T-helper 1 cell treated with Interleukin-12 subunit alpha and Interleukin-12 subunit beta and Interleukin-4 antibody, amounts not matched to agents 30 ng/mL and 1 ng/mL, for 36 hours (primary cell): ENCODE data around the gene UBAC1. TPM values are rescaled to one million over a fixed set of nuclear protein-coding genes. Genes with fewer than 3 reads are reported as not detected.

Source experiments
- intact Hi-C: fragments of 100-400 bp; cut with micrococcal nuclease; formaldehyde crosslinking; loops from one replicate; pipeline ENCODE4 v1.15.1; 2024
- total RNA-seq: library from RNA; stranded (reverse); gene quantifications from 2 replicates; pipeline ENCODE4 v1.2.3, GENCODE V29; 2022

The UBAC1 gene
- total RNA-seq, 1 donor from 2014 or later: 33.4 TPM

DNA sequence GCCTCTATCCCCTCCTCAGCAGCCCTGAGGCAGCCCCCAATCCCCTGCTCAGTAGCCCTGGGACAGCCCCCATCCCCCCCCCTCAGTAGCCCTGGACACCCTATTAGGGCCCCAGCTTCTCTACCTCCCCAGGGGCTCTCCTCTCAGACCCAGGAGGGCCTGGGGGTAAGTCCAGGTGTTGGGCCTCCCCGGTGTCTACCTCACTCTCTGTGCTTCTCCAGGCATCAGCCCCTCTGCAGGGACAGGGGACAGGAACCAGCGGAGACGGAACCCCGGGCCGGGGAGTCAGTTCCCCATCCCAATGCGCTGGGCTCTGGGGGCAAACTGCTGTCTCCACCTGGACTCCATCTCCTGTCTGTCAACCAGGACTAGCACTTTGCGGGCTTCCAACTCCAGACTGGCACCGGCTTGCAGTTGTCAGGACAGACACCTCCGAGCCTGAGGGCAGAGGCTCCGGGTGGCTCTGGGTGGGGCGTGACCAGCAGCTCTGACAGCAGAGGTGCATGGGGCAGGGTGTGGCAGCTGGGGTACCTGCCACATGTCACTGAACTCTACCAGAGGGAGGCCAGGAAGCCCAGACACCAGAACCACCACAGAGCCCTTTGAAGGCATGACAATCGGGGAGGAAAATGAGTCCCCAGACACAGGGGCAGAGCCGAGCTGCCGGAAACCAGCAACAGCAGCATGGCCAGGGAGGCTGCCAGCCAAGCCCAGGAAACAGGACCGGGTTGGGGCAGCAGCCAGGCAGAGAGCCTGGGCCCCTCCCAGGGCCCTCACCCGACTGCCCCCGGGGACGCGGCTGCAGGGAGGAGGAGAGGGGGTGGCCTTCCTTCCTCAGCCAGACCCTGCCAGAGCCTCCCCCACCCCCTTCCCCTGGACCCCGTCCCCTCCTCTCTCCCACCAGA lies 17.7 kb upstream of the UBAC1 start:
- intact Hi-C loops: no loop called here

DNA sequence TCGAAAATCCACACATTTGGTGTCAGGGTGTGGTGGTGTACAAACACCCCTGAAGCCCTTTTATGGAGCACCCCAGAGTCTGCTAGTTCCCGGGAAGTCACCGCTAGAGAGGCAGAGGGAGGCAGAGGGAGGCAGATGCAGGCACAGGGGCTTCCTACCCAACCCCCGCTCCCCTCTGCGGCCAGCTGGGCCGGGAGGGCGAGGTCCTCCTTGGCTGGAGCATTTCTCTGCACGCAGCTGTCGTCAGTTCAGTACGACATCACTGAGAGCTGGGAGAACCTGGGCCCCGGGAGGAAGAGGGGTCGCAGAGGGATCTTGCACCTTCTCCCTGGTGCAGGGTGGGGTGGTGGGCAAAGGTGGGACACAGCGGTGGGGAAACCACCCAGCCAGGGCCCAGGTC lies 15.8 kb upstream of the UBAC1 start:
- intact Hi-C loops: no loop called here

DNA sequence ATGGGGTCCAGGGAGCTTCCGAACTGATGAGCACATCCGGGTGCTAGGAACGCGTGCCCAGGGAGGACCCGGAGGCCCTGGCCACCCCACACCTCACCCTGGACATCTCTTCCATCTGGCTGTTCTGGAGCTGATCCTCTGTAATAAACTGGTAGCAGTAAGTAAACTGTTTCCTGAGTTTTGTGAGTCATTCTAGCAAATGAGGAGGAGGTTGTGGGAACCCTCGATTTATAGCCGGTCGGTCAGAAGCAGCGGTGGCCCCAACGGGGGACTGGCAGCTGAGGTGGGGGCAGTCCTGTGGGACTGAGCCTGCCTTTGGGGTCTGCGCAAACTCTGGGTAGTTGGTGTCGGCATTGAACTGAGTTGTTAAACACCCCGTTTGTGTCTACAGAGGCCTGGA lies 15.4 kb upstream of the UBAC1 start:
- intact Hi-C loops: no loop called here

DNA sequence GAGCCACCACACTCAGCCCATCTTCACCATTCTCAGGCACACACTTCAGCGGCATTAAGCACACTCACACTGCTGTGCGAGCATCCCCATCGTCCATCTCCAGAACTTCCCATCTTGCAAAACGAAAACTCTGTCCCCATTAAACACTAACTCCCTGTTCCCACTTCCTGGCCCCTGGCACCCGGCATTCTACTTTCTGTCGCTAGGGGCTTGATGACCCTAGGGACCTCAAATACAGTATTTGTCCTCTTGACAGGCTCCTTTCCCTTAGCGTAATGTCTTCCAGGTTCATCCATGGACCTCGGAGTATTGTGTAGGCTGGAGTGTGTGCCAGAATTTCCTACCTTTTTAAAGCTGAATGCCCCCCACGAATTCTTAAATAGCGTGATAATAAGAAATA lies 14.7 kb upstream of the UBAC1 start:
- intact Hi-C loops: no loop called here

DNA sequence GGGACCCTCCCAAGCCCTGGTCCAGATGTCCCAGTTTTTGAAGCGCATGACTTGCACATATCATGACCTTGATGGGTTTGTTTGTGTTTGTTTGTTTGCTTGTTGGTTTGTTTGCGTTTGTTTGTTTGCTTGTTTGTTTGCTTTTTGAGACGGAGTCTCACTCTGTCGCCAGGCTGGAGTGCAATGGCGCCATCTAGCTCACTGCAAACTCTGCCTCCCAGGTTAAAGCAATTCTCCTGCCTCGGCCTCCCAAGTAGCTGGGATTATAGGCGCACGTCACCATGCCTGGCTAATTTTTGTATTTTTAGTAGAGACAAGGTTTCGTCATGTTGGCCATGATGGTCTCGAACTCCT lies 13.0 kb upstream of the UBAC1 start:
- intact Hi-C loops: no loop called here

DNA sequence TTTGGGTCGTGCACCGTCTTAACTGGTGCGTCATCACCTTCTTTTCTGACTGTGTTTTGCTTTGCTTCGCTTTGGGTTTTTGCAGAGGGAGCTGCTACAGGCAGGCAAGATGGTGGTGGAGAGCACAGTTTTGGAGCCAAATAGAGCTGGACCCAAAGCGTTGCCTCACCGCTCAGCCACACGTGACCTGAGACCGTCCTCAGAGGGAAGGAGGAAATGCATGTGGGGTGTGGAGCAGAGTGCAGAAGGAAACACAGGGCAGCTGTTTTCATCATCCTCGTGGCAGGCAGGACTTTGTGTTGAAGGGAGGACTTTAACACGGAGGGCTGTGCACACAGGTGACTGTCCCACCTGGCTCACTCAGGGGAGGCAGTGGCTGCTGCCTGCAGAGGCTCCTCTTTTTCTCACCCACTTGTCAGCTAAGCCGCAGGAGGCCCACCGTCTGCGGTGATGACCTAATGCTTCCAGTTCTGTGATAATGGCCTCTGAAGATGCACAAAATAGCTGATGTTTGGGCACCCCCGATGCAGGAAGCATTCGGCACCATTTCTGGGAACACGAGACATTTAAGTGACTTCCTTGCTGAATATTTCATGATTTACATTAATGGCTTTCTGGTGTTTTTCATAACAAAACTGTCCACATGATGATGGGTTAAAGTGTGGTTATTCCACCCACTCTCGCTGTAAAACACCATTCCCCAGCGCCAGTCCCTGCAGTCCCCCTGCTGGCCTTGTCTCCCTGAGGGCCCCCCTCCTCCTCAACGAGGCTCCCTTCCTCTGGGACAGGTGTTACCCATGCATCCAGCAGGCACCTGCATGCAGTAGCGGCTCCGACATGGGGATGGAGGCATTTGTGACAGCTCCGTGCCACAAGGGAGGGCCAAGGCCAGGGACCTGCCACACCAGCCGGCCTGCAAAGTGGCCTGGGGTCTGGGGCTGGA lies 12.4 kb upstream of the UBAC1 start:
- intact Hi-C loops: no loop called here

DNA sequence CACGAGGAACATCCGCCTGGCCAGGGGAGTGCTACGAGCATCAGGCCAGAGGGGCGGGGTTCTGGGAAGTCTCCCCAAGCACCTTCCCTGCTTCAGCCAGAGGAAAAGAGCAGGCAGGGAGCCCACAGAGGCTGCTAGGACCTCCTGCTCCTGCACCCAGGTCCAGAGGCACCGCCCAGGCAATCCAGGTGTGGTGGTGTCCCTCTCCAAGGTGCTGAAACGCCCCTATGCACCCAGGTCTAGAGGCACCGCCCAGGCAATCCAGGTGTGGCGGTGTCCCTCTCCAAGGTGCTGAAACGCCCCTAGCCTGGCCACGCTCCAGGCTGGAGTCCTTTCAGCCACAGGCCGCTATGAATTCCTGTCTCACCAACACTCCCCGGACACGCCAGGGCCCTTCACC lies 10.7 kb upstream of the UBAC1 start:
- intact Hi-C loops: no loop called here

DNA sequence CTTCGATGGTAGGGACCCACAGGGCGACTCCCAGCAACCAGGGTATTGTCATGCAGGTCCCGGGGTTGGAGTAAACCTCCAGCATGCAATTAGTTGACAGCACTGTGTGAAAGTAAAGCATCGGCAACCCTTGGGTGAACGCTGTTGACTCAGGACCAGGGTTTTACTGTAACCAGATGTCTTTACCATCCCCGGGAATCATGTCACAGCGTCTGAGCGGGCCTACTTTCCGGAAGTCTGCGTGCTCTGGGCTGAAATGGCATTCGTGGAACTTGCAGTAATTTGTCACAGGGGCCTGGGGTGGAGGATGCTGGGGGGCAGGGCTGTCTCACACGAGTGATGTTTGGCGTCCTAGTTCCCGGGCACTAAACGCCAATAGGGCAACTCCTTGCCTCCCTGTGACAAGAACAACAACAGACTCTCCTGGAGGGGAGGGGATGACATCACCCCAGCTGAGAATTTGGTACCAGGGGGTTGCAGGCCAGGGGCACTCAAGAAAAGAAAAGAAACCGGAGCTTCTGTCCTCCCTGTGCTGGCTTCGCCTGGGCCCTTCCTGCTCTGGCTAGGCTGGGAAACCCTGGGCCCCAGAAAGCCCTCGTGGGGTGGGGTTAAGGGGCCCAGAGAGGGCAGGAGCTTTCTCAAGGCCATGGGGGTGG lies 10.1 kb upstream of the UBAC1 start:
- intact Hi-C loops: no loop called here

DNA sequence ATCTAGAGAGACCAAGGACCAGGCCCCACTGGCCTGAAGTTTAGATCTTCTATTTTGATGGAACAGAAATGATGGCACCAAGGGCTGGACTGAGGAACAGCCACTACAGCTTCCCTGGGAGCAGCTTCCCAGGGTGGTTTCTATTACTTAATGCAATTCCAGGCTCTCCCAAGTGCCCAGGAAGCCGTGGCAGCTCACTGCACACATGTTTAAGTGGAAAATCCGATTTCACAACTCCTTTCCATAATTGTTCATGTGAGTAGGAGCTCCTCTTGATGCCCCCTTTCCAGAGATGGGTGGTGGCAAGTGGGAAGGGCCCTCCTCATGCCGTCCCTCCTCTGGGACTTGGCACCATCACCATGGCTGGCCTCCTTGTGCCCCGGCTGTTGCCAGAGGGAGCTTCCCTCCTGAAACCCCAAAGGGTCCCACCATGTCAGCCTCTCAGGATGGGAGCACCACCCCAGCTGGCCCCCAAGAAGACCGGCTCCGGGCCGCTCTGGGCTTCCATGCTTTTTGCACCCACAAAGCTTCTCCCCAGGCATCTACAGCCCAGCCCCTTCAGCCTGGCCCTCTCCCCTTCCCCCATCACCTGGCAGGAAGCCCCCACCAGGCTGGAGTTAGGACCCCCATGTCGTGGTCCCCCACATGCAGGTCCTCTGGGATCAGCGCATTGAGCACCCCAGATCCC lies 9.1 kb upstream of the UBAC1 start:
- intact Hi-C loops: no loop called here

DNA sequence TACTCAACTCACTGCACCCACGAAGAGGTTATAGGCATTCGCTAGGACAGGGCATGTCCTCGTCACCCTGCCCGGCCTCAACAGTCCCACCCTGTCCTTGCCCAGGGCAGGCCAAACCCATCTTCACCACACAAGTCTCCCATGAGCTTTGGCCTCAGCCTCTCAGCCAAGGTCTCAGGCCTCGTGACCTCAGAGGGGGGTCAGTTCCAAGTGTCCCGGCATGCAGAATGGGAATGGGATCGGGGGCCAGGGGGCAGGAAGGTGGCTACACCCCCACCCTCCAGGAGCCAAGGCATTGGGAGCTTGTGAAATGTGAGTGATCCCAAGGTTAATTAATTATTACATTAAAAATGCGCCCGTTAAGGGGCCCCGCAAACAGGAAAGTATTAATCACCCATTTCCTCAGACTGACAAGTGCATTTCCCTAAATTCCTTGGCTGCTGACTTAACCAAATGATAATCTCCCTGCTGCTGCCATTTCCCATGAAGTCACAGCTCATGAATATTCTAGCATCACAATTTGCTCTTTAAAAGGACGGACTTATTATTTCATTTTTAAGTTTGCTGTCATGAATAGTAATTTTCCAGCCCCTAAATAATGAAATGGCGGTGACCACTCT lies 8.0 kb upstream of the UBAC1 start:
- intact Hi-C loops: loop anchor here (10.0 kb wide), 3 partner anchors 276 to 1804 kb away; partner anchors contain the start of genes QSOX2, RNU6ATAC and SNAPC4

DNA sequence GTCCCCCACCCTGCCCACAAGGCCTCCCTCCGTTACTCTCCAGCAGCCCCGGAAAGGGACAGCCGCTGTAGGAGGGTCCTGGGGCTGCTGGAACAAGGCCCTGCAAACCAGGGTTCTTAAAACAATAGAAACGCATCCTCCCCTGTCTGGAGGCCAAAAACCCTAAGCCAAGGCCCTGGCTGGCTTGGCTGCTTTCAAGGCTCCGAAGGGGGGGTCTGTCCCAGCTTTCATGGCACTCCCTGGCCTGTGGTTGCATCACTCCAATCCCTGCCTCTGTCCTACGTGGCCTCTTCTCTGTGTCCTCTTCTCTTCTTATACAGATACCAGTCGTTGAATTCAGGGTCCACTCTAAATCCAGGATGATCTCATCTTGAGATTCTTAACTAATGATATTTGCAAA lies 7.4 kb upstream of the UBAC1 start:
- intact Hi-C loops: loop anchor here (10.0 kb wide), 3 partner anchors 276 to 1804 kb away; partner anchors contain the start of genes QSOX2, RNU6ATAC and SNAPC4

DNA sequence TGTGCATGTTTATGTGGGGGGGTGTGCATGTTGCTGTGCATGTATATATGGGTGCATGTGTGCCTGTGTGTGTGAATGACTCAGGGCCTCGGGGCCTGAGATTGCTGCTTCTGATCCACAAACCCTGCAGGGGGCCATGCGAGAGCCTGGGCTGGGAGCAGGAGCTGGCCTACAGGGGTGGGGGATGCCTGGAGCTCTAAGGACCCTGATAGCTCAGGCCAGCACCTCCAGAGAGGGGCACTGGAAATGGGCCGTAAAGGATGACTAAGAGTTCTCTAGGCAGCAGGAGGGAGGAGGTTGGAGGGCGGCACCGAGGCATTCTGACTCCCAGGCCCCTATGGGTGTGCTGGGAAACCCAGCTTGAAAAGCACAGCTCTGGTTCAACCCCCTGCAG lies 6.9 kb upstream of the UBAC1 start:
- intact Hi-C loops: loop anchor here (10.0 kb wide), 3 partner anchors 277 to 1803 kb away; partner anchors contain the start of genes QSOX2, RNU6ATAC and SNAPC4

DNA sequence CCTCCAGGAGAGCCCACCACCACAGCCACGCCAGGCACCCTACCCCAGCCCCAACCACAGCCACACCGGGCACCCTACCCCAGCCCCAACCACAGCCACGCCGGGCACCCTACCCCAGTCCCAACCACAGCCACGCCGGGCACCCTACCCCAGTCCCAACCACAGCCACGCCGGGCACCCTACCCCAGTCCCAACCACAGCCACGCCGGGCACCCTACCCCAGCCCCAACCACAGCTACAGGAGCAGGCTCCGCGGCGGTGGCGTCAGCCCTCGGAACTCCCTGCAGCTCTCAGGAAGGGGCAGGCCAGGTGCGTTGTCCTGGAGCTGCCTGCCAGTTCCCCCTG lies 5.7 kb upstream of the UBAC1 start:
- intact Hi-C loops: loop anchor here (1.0 to 10.0 kb wide), 5 partner anchors 152 to 1802 kb away; partner anchors contain the start of genes QSOX2, RNU6ATAC and SNAPC4

DNA sequence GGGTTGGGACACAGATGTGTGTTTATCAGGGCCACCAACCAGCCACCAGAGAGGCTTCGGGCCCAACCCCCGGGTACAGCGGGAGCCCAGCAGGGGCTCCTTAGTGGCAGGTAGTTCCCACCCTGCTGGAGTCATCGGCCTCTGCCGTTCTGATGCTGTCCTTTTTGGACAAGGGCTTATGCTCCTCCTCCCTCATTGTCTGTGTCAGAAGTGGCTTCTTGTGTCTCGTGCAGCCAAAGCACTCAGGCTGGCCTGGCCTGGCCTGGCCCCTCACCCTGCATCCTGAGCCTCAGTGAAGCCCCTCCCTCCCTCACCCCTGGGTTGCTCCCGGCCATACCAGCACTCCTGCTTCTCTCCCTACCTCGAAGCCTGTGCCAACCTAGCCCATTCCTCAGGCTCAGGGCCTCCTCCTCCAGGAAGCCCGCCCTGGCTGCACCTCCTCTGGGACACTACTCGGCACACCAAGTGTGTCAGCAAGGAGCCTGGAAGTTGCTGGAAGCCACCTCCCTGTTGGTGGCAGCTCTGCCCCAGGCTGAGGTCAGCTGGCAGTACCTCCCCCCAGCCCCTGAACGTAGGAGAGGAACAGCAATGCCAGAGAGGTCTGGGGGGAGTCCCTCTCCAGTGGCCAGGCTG lies 4.1 kb upstream of the UBAC1 start:
- intact Hi-C loops: loop anchor here (10.0 kb wide), 3 partner anchors 280 to 1800 kb away; partner anchors contain the start of genes QSOX2, RNU6ATAC and SNAPC4

DNA sequence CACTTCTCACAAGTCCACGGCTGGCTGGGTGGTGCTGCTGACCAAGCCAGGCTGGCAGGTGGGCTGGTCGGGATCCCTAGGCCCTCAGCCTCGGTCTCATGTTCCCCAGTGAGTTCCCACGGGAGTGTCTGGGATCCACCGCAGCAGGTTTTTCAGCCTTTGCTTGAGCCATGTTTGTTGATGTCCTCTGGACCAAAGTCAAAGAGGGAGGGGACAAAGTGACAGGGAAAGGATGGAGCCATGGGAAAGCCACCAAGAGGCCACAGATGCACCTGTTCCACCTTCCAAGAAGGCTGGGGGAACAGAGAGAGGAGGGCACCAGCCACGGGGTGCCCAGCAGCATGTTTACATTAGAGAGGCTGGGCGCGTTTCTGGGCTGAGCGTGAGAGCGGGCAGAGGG lies 2.8 kb upstream of the UBAC1 start:
- intact Hi-C loops: loop anchor here (10.0 kb wide), 3 partner anchors 281 to 1799 kb away; partner anchors contain the start of genes QSOX2, RNU6ATAC and SNAPC4

DNA sequence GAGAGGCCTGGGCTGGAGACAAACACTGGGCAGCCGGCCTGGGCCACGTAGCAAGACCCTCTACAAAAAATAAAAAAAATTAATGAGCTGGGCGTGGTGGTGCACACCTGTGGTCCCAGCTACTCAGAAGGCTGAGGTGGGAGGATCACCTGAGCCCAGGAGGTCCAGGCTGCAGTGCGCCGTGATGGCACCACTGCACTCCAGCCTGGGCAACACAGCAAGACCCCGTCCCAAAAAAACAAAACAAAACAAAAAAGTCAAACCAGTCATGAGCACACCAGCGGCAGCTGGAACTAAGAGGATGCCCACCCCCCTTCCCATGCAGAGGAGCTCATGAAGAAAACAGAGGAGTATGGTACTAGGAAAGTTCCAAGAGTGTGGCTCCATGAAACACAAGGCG lies 2.2 kb upstream of the UBAC1 start:
- intact Hi-C loops: loop anchor here (10.0 kb wide), 3 partner anchors 281 to 1799 kb away; partner anchors contain the start of genes QSOX2, RNU6ATAC and SNAPC4

DNA sequence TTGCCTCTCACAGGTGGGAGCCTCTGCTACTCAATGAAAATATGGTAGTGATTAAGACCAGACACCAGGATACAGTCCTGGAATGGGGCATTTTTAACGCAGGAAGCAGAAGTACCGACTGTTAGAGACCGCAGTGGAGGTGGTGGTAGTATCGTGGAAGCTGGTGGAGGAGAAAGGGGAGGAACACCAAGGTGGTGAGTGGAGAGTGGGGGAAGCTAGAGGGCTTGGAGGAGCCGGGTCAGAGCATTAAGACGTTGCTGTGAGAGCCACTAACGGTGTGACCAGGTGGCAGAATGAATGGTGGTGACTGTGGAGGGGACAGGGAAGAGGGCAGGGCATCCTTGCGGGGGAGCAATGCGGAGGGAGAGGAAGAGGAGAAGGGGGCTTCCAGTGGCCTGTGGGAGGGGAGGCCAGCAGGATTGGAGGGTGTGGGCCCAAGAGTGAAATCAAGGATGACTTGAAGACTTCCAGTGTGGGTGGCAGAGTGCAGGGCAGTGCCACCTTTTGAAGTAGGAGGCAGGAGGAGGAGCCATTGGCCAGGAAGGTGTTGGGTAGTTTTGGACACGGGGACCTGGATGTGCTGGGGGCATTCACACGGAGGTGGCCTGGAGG lies 1.6 kb upstream of the UBAC1 start:
- intact Hi-C loops: loop anchor here (10.0 kb wide), 3 partner anchors 282 to 1798 kb away; partner anchors contain the start of genes QSOX2, RNU6ATAC and SNAPC4

DNA sequence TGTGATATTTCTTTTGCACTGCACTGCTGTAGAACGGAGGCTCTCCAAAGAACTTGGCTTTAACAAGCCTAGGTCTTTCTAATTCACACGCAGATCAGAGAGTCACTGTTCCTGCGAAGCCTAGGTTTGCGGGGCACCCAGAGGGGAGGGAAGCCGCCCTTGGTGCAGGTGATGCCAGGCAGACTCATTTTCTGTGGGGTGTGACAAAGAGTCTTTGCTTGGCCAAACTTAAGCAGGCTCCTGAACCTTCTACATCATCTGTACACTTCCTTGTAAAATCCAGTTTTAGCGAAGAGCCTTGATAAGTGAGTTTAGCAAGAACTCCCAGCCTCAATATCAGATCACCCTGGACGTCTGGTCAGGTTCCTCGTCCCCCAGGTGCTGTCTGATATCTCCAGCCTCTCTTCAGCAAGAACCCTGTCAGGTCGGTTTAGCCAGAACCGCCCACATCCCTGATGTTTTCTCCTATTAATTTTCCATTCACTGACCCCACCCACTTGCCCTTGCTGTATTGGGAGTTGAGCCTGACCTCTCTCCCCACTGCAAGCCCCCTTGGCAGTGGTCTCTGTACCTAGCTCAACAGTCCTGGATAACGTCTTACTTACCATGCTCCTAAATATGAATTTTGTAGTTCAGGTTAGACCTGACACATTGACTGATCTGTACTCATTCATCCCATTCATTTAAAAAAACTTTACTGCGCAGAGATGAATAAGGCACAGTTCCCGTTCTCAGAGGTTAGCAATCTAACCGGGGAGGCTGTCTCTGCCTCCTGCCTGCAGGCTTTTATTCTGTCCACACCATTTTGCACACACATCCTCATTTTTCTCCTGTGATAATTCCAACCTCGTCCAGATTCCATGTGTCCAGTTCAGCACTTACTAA lies 880 bp upstream of the UBAC1 start:
- intact Hi-C loops: loop anchor here (10.0 kb wide), 3 partner anchors 283 to 1797 kb away; partner anchors contain the start of genes QSOX2, RNU6ATAC and SNAPC4
